IMR-90 (cell line): Measurements from ENCODE around the gene BEND3.

Experiments used
- CHD1 ChIP-seq: IDR thresholded peaks from 2 replicates; pipeline ENCODE4 v1.6.1; 2012; ENCODE audit warnings: low read depth, low read length, improper control_type of control experiment
- CTCF ChIP-seq: conservative IDR thresholded peaks from 2 replicates; pipeline ENCODE4 v1.5.1; 2012; ENCODE audit warnings: mild to moderate bottlenecking, low read depth, low read length, improper control_type of control experiment
- MAFK ChIP-seq: IDR thresholded peaks from 2 replicates; pipeline ENCODE4 v1.6.1; 2012; ENCODE audit warnings: low read depth, low read length, improper control_type of control experiment
- MAZ ChIP-seq: IDR thresholded peaks from 2 replicates; pipeline ENCODE4 v1.6.1; 2012; ENCODE audit warnings: low read depth, mild to moderate bottlenecking, low read length, improper control_type of control experiment, moderate library complexity, borderline replicate concordance
- POLR2A ChIP-seq: IDR thresholded peaks from 2 replicates; pipeline ENCODE4 v1.6.1; 2012; ENCODE audit warnings: mild to moderate bottlenecking, low read depth, low read length
- RAD21 ChIP-seq: IDR thresholded peaks from 2 replicates; pipeline ENCODE4 v1.6.1; 2012; ENCODE audit warnings: low read length, improper control_type of control experiment
- RFX5 ChIP-seq: IDR thresholded peaks from 2 replicates; pipeline ENCODE4 v1.8.0; 2012; ENCODE audit warnings: low read depth, mild to moderate bottlenecking, low read length, moderate library complexity
- SMC3 ChIP-seq: fragments of 150-350 bp; IDR thresholded peaks from 2 replicates; pipeline ENCODE4 v1.6.1; 2016; ENCODE audit warnings: low read depth, mild to moderate bottlenecking, antibody characterized with exemption, low read length, moderate library complexity

- TF ChIP-seq CTCF: no peak
- TF ChIP-seq POLR2A: no peak
- TF ChIP-seq RAD21: no peak
- no peak for TF ChIP-seq MAFK
- no peak for TF ChIP-seq RFX5
- TF ChIP-seq SMC3: no peak
- no peak for TF ChIP-seq MAZ
- TF ChIP-seq CHD1: no peak
Measured at GRCh38 chr6:107106165-107106564, 9.2 kb downstream of the BEND3 start.
